GM06990 (cell line): ENCODE results near the gene SRRD.

Experiments used
- DNase-seq: peaks from one replicate; pipeline ENCODE4 v3.0.0-alpha.2; 2011; ENCODE audit not compliant: insufficient read length; ENCODE audit errors: extremely low read depth
- H3K27me3 ChIP-seq: replicated peaks from 2 replicates; pipeline ENCODE4 v1.6.0; 2011; ENCODE audit warnings: low read length; ENCODE audit not compliant: control insufficient read depth, insufficient read depth
- H3K36me3 ChIP-seq: 2 replicates; pipeline ENCODE4 v1.5.1; 2011; ENCODE audit warnings: low read length; ENCODE audit not compliant: control insufficient read depth, insufficient read depth
- H3K4me3 ChIP-seq: replicated peaks from 2 replicates; pipeline ENCODE4 v1.5.1; 2011; ENCODE audit warnings: low read depth, mild to moderate bottlenecking, control low read depth, low read length
- CTCF ChIP-seq: IDR thresholded peaks from 2 replicates; pipeline ENCODE4 v1.5.1; 2011; ENCODE audit warnings: low read length, control low read depth, mild to moderate bottlenecking, inconsistent platforms; ENCODE audit not compliant: insufficient read depth, poor library complexity, severe bottlenecking

Gene SRRD

GRCh38 chr22:26512149-26512793, 28.6 kb downstream of the SRRD start, which contains the start of gene TFIP11:
TFIP11 (minus strand) TSS chr22:26512473; CDS start chr22:26510272, 2,201 bp downstream.
- H3K4me3 ChIP-seq: peak within 1 kb of the TSS; percentile 100
- peak; percentile 88 for DNase-seq
- H3K27me3 ChIP-seq: no peaks in the 10 kb centered on the region
- TF ChIP-seq CTCF: no peak
- H3K36me3 ChIP-seq: peaks cover 10% of the 10 kb centered on the region

- H3K27me3 ChIP-seq: no peaks in the 10 kb centered on the region
- DNase-seq: no peak
- no peak for TF ChIP-seq CTCF
- H3K4me3 ChIP-seq: no peak overlapping the region; the same call in 1 of the 2 replicates
- peaks cover 9% of the 10 kb centered on the region for H3K36me3 ChIP-seq
Observed at GRCh38 chr22:26513838-26514237, 30.2 kb downstream of the SRRD start.

- no peak overlapping the region for H3K4me3 ChIP-seq
- no peaks in the 10 kb centered on the region for H3K27me3 ChIP-seq
- H3K36me3 ChIP-seq: peaks cover 3% of the 10 kb centered on the region; the same call in 1 of the 2 replicates
- no peak for TF ChIP-seq CTCF
- no peak for DNase-seq
Observed at GRCh38 chr22:26514419-26515161, 30.9 kb downstream of the SRRD start.

GRCh38 chr22:26515931-26516330, 32.3 kb downstream of the SRRD start:
- H3K4me3 ChIP-seq: no peak overlapping the region
- no peaks in the 10 kb centered on the region for H3K36me3 ChIP-seq
- no peak for TF ChIP-seq CTCF
- no peak for DNase-seq
- no peaks in the 10 kb centered on the region for H3K27me3 ChIP-seq

- no peaks in the 10 kb centered on the region for H3K36me3 ChIP-seq
- no peak overlapping the region for H3K4me3 ChIP-seq
- no peak for TF ChIP-seq CTCF
- no peaks in the 10 kb centered on the region for H3K27me3 ChIP-seq
- no peak for DNase-seq
Observed at GRCh38 chr22:26516503-26516902, 32.8 kb downstream of the SRRD start.
